ENCODE data around the gene PIP4K2C.
"Not testable (repeated sequence)": the region's sequence is repeated elsewhere in the genome, so short reads cannot be mapped to it uniquely, and the experiment has no call there.

PIP4K2C gene

GRCh38 chr12:57640175-57641042, 49.4 kb downstream of the PIP4K2C start:
- H2AFZ ChIP-seq (ENCODE audit: low read depth, low read length, severe bottlenecking) = no peak overlapping the region
- H3K9me3 ChIP-seq (ENCODE audit: insufficient read depth, low read length) = peaks cover 5% of the 10 kb centered on the region; the same call in 1 of the 2 replicates
- H3K9ac ChIP-seq (ENCODE audit: low read length) = no peak overlapping the region
- TF ChIP-seq, protein P1, sequence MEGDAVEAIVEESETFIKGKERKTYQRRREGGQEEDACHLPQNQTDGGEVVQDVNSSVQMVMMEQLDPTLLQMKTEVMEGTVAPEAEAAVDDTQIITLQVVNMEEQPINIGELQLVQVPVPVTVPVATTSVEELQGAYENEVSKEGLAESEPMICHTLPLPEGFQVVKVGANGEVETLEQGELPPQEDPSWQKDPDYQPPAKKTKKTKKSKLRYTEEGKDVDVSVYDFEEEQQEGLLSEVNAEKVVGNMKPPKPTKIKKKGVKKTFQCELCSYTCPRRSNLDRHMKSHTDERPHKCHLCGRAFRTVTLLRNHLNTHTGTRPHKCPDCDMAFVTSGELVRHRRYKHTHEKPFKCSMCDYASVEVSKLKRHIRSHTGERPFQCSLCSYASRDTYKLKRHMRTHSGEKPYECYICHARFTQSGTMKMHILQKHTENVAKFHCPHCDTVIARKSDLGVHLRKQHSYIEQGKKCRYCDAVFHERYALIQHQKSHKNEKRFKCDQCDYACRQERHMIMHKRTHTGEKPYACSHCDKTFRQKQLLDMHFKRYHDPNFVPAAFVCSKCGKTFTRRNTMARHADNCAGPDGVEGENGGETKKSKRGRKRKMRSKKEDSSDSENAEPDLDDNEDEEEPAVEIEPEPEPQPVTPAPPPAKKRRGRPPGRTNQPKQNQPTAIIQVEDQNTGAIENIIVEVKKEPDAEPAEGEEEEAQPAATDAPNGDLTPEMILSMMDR (IDR thresholded peaks at IDR 0.05; ENCODE audit: insufficient read depth, low read length, poor library complexity, severe bottlenecking) = no peak
- no peak for TF ChIP-seq EZH2phosphoT487 (conservative IDR thresholded peaks at IDR 0.05; ENCODE audit: low read length)
- H3K4me3 ChIP-seq (ENCODE audit: insufficient read depth, low read length, poor library complexity, severe bottlenecking) = no peak overlapping the region
- H3F3A ChIP-seq (ENCODE audit: insufficient read depth) = no peaks in the 10 kb centered on the region
- H3K9me2 ChIP-seq (replicated peaks; ENCODE audit: insufficient read depth, low read length) = no peaks in the 10 kb centered on the region
- H3K36me3 ChIP-seq (ENCODE audit: low read length) = no peaks in the 10 kb centered on the region
- H3K4me2 ChIP-seq (ENCODE audit: low read depth, low read length, poor library complexity, severe bottlenecking) = no peak overlapping the region
- no peaks in the 10 kb centered on the region for H4K20me1 ChIP-seq (ENCODE audit: low read depth, low read length)
- H3K27ac ChIP-seq (ENCODE audit: low read depth, low read length) = no peak overlapping the region
- H3K79me2 ChIP-seq (ENCODE audit: insufficient read depth, low read length) = no peaks in the 10 kb centered on the region
- no peaks in the 10 kb centered on the region for H3K27me3 ChIP-seq (ENCODE audit: low read length)

DNA sequence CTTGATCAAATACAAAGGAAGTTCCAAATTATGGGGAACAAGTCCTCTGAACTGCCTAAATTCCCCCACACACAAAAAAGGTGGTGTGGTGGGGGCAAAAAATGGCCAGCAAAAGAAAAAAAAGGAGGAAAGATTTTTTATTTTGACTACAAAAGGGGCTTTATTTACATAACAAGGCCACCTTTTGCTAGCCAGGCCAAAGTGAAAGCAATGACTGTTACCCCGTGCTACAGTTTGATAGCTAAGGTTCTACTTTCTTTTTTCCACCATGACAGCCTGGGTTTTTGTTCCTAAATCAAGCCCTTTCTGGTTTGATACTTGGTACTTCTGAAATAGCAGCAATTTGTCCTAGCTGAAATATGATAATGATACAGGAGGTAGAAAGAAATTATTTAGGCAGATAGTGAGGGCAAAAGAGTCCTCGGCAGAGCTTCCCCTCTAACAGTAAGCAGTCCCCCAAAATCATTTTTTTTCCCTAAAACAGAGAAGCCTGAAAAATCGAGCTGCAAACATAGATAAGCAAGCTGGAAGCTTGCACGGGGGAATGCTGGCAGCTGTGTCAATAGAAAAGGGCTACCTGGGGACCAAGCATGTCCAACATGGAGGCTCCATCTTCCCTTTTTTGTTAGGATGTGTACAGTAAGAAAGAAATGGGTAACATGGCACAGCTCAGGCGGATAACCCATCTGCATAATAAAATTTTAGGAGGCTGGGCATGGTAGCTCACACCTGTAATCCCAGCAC, 50.9 kb downstream of the PIP4K2C start:
- H3K36me3 ChIP-seq (ENCODE audit: low read length) = no peaks in the 10 kb centered on the region
- H3K9me3 ChIP-seq (ENCODE audit: insufficient read depth, low read length) = peaks cover 5% of the 10 kb centered on the region; the same call in 1 of the 2 replicates
- TF ChIP-seq EZH2phosphoT487 (conservative IDR thresholded peaks at IDR 0.05; ENCODE audit: low read length) = no peak
- TF ChIP-seq, protein P1 (IDR thresholded peaks at IDR 0.05; ENCODE audit: insufficient read depth, low read length, poor library complexity, severe bottlenecking) = no peak
- no peaks in the 10 kb centered on the region for H3K27me3 ChIP-seq (ENCODE audit: low read length)
- H3F3A ChIP-seq (ENCODE audit: insufficient read depth) = no peaks in the 10 kb centered on the region
- H2AFZ ChIP-seq (ENCODE audit: low read depth, low read length, severe bottlenecking) = no peak overlapping the region
- H3K27ac ChIP-seq (ENCODE audit: low read depth, low read length) = no peak overlapping the region
- H3K4me2 ChIP-seq (ENCODE audit: low read depth, low read length, poor library complexity, severe bottlenecking) = no peak overlapping the region
- no peaks in the 10 kb centered on the region for H3K79me2 ChIP-seq (ENCODE audit: insufficient read depth, low read length)
- H3K9ac ChIP-seq (ENCODE audit: low read length) = no peak overlapping the region
- H3K9me2 ChIP-seq (replicated peaks; ENCODE audit: insufficient read depth, low read length) = no peaks in the 10 kb centered on the region
- H4K20me1 ChIP-seq (ENCODE audit: low read depth, low read length) = no peaks in the 10 kb centered on the region
- no peak overlapping the region for H3K4me3 ChIP-seq (ENCODE audit: insufficient read depth, low read length, poor library complexity, severe bottlenecking)

GRCh38 chr12:57645990-57646658, 55.1 kb downstream of the PIP4K2C start:
- H3K79me2 ChIP-seq (ENCODE audit: insufficient read depth, low read length); H3K9me2 ChIP-seq (replicated peaks; ENCODE audit: insufficient read depth, low read length); H3K27me3 ChIP-seq (ENCODE audit: low read length); H3F3A ChIP-seq (ENCODE audit: insufficient read depth); H3K9me3 ChIP-seq (ENCODE audit: insufficient read depth, low read length); H2AFZ ChIP-seq (ENCODE audit: low read depth, low read length, severe bottlenecking); H3K4me3 ChIP-seq (ENCODE audit: insufficient read depth, low read length, poor library complexity, severe bottlenecking); H3K9ac ChIP-seq (ENCODE audit: low read length); H3K4me2 ChIP-seq (ENCODE audit: low read depth, low read length, poor library complexity, severe bottlenecking); H4K20me1 ChIP-seq (ENCODE audit: low read depth, low read length); H3K36me3 ChIP-seq (ENCODE audit: low read length); H3K27ac ChIP-seq (ENCODE audit: low read depth, low read length): not testable (repeated sequence)

GRCh38 chr12:57646659-57647049, 55.7 kb downstream of the PIP4K2C start:
- not testable (repeated sequence) for H3K9me3 ChIP-seq (ENCODE audit: insufficient read depth, low read length); H3K27ac ChIP-seq (ENCODE audit: low read depth, low read length); H3K9me2 ChIP-seq (replicated peaks; ENCODE audit: insufficient read depth, low read length); H3F3A ChIP-seq (ENCODE audit: insufficient read depth); H2AFZ ChIP-seq (ENCODE audit: low read depth, low read length, severe bottlenecking); H4K20me1 ChIP-seq (ENCODE audit: low read depth, low read length); H3K27me3 ChIP-seq (ENCODE audit: low read length); H3K36me3 ChIP-seq (ENCODE audit: low read length); H3K79me2 ChIP-seq (ENCODE audit: insufficient read depth, low read length); H3K4me3 ChIP-seq (ENCODE audit: insufficient read depth, low read length, poor library complexity, severe bottlenecking); H3K9ac ChIP-seq (ENCODE audit: low read length); H3K4me2 ChIP-seq (ENCODE audit: low read depth, low read length, poor library complexity, severe bottlenecking)
